GM12878 (cell line): ENCODE results near the gene BORCS8. TPM values are rescaled to one million over a fixed set of nuclear protein-coding genes. Genes with fewer than 3 reads are reported as not detected.
A peak's percentile ranks its signal among the peaks of the same experiment; 100 is the strongest.

Experiments used
- ATAC-seq: fragments of 200-7000 bp; cut with Tn5 transposase; 3 replicates; pipeline ENCODE4 v1.9.1; 2020; ENCODE audit warnings: mild to moderate bottlenecking, moderate library complexity
- BruUV-seq: library from RNA; stranded (reverse); fragments of 400-500 nt; replicated peaks from 2 replicates; lab custom pipeline; 2021; lab: Mats Ljungman, UMichigan
- CTCF ChIA-PET: fragments of 300-600 bp; sonication (Branson Sonifier 250); formaldehyde crosslinking; extraction: SDS; loops from one replicate; lab custom pipeline; 2021; ENCODE audit warnings: inconsistent platforms; lab: Yijun Ruan, JAX
- POLR2A ChIA-PET: fragments of 350-600 bp; formaldehyde crosslinking; extraction: SDS; loops from one replicate; lab custom pipeline; 2021; ENCODE audit warnings: inconsistent platforms; lab: Charles Lee
- RAD21 ChIA-PET: fragments of 300-600 bp; sonication (Branson Sonifier 250); formaldehyde crosslinking; loops from one replicate; lab custom pipeline; 2023; ENCODE audit warnings: antibody characterized with exemption; ENCODE audit not compliant: unreplicated experiment; lab: Charles Lee
- SMC1A ChIA-PET: fragments of 300-600 bp; sonication (Branson Sonifier 250); formaldehyde crosslinking; loops from one replicate; lab custom pipeline; 2023; ENCODE audit not compliant: unreplicated experiment, uncharacterized antibody; lab: Charles Lee
- DNase-seq: peaks from one replicate; pipeline ENCODE4 v3.0.0-alpha.2; 2011; ENCODE audit warnings: low read depth, low spot score
- FAIRE-seq: peaks from 3 replicates; lab custom pipeline; 2011; peaks lifted over from hg19 to GRCh38; lab: Jason Lieb, UNC
- H2AFZ ChIP-seq: 2 replicates; pipeline ENCODE4 v1.6.0; 2011; ENCODE audit warnings: low read depth, low read length, control low read depth; ENCODE audit not compliant: control insufficient read depth
- H3K27ac ChIP-seq: 2 replicates; pipeline ENCODE4 v1.5.1; 2011; ENCODE audit warnings: control low read depth; ENCODE audit not compliant: control insufficient read depth, insufficient read depth
- H3K27me3 ChIP-seq, 2 experiments: replicated peaks in 1 of 2; 2 replicates each; pipeline versions ENCODE4 v1.6.0 to v1.6.1; 2011; ENCODE audit warnings: low read length in 1 of 2; ENCODE audit not compliant: control insufficient read depth in 2 of 2, insufficient read depth in 2 of 2
- H3K36me3 ChIP-seq, 2 experiments: 2 replicates each; pipeline ENCODE4 v1.5.1; 2011; ENCODE audit warnings: low read length in 1 of 2; ENCODE audit not compliant: control insufficient read depth in 2 of 2, insufficient read depth in 2 of 2
- H3K4me1 ChIP-seq: 2 replicates; pipeline ENCODE4 v1.6.1; 2011; ENCODE audit warnings: mild to moderate bottlenecking, low read length, moderate library complexity, mixed read lengths; ENCODE audit not compliant: control insufficient read depth, insufficient read depth
- H3K4me2 ChIP-seq: 2 replicates; pipeline ENCODE4 v1.6.0; 2011; ENCODE audit warnings: control low read depth; ENCODE audit not compliant: control insufficient read depth, insufficient read depth
- H3K4me3 ChIP-seq: fragments of 200-600 bp; sonication (generic); 2 replicates; pipeline ENCODE4 v1.5.1; 2016
- H3K79me2 ChIP-seq: 2 replicates; pipeline ENCODE4 v1.6.0; 2011; ENCODE audit warnings: low read length; ENCODE audit not compliant: control insufficient read depth, insufficient read depth
- H3K9ac ChIP-seq: 2 replicates; pipeline ENCODE4 v1.8.0; 2011; ENCODE audit warnings: low read length, control low read depth, mixed read lengths; ENCODE audit not compliant: control insufficient read depth, insufficient read depth
- H3K9me3 ChIP-seq: replicated peaks from 3 replicates; pipeline ENCODE4 v1.5.1; 2011; ENCODE audit warnings: mild to moderate bottlenecking, low read length; ENCODE audit not compliant: control insufficient read depth, insufficient read depth
- H4K20me1 ChIP-seq: 2 replicates; pipeline ENCODE4 v1.6.0; 2011; ENCODE audit not compliant: control insufficient read depth, insufficient read depth
- BMI1 ChIP-seq: fragments of 450-650 bp; IDR thresholded peaks from 2 replicates; pipeline ENCODE4 v1.6.1; 2016; ENCODE audit warnings: mild to moderate bottlenecking, moderate library complexity, borderline replicate concordance
- EGR1 ChIP-seq, 2 experiments: IDR thresholded peaks; 1 replicate in 1 of 2; 2 replicates in 1 of 2; pipeline ENCODE4 v1.6.1; 2011 to 2012; ENCODE audit warnings: low read depth in 2 of 2, low read length in 2 of 2, borderline replicate concordance in 1 of 2, mild to moderate bottlenecking in 1 of 2, moderate library complexity in 1 of 2
- FOS ChIP-seq: IDR thresholded peaks from 3 replicates; pipeline ENCODE4 v1.6.1; 2011; ENCODE audit warnings: borderline replicate concordance; ENCODE audit not compliant: insufficient read length; ENCODE audit errors: extremely low read depth
- NFYA ChIP-seq: IDR thresholded peaks from 2 replicates; pipeline ENCODE4 v1.6.1; 2011; ENCODE audit warnings: low read depth, mild to moderate bottlenecking, low read length, improper control_type of control experiment, borderline replicate concordance
- RB1 ChIP-seq: fragments of 450-650 bp; formaldehyde crosslinking; IDR thresholded peaks from 2 replicates; pipeline ENCODE4 v1.6.1; 2017; ENCODE audit warnings: mild to moderate bottlenecking, borderline replicate concordance
- SMARCA5 ChIP-seq: fragments of 450-650 bp; IDR thresholded peaks from 2 replicates; pipeline ENCODE4 v1.6.1; 2017; ENCODE audit warnings: mild to moderate bottlenecking
- SP1 ChIP-seq: IDR thresholded peaks from one replicate; pipeline ENCODE4 v1.6.1; 2011; ENCODE audit warnings: low read depth, low read length
- SPI1 ChIP-seq: IDR thresholded peaks from 2 replicates; pipeline ENCODE4 v1.6.1; 2011; ENCODE audit warnings: low read depth, mild to moderate bottlenecking, low read length, moderate library complexity, borderline replicate concordance; ENCODE audit not compliant: insufficient read depth
- WGBS: methylation state at CpG from one replicate; pipeline ENCODE4 v1.1.6; 2016; ENCODE audit warnings: low lambda C conversion rate; ENCODE audit not compliant: insufficient replicate concordance, insufficient coverage; ENCODE audit errors: missing lambda C conversion rate; 5-methylcytosine and 5-hydroxymethylcytosine counted together
- in situ Hi-C: fragments of 300-500 bp; cut with MboI; formaldehyde crosslinking; loops from 9 replicates; pipeline ENCODE4 v1.14.3; 2018; ENCODE audit warnings: mixed read lengths
- intact Hi-C: fragments of 100-400 bp; cut with micrococcal nuclease; formaldehyde crosslinking; loops from one replicate; pipeline ENCODE4 v1.14.2; 2022; ENCODE audit not compliant: unreplicated experiment
- polyA plus RNA-seq, 11 experiments: library from polyadenylated mRNA; depleted of rRNA in 4 of 11; unstranded in 6 of 11; stranded (reverse) in 5 of 11; fragments of >200 nt; fragmentation: Nextera tagmentation in 4 of 11; fragmentation: Illumina TruSeq in 1 of 11; extraction: Ambion mirVana in 4 of 11; extraction: Trizol in 1 of 11; gene quantifications; 1 replicate in 1 of 11; 2 replicates in 10 of 11; pipeline versions ENCODE4 v1.2.1 to v1.2.3, GENCODE V29; 2011 to 2016; ENCODE audit warnings: inconsistent platforms in 2 of 11, missing spikeins in 2 of 11, low read depth in 1 of 11
- total RNA-seq, 4 experiments: library from RNA; depleted of rRNA in 3 of 4; stranded (reverse); fragments of >200 nt in 3 of 4; fragmentation: Illumina TruSeq in 1 of 4; extraction: Trizol in 1 of 4; gene quantifications; 2 replicates each; pipeline versions ENCODE4 v1.2.1 to v1.2.3, GENCODE V29; 2013 to 2021
- TF ChIP-seq, protein P1 (sequence below): IDR thresholded peaks from 2 replicates; pipeline ENCODE4 v1.6.1; 2012; ENCODE audit warnings: mild to moderate bottlenecking, low read depth, low read length
- TF ChIP-seq, protein P2 (sequence below): fragments of 450-650 bp; IDR thresholded peaks from 2 replicates; pipeline ENCODE4 v1.6.1; 2017; ENCODE audit warnings: borderline replicate concordance
- TF ChIP-seq, protein P3 (sequence below): fragments of 450-650 bp; conservative IDR thresholded peaks from 2 replicates; pipeline ENCODE4 v1.6.1; 2017; ENCODE audit warnings: mild to moderate bottlenecking, moderate library complexity
- TF ChIP-seq, protein P4 (sequence below), 3 experiments: IDR thresholded peaks in 2 of 3; conservative IDR thresholded peaks in 1 of 3; 2 replicates each; pipeline ENCODE4 v1.5.1; 2011; ENCODE audit warnings: low read depth in 3 of 3, low read length in 3 of 3, mild to moderate bottlenecking in 3 of 3, control low read depth in 2 of 3, moderate library complexity in 2 of 3, inconsistent platforms in 1 of 3, mixed read lengths in 1 of 3; ENCODE audit not compliant: control insufficient read depth in 2 of 3, insufficient read depth in 1 of 3; ENCODE audit errors: extremely low read depth in 1 of 3

Gene BORCS8
- total and polyA plus RNA-seq, 10 of the 15 experiments (the other 5 are each of a cell fraction or from before 2014, with no cell fraction given) = 3.7 to 40.3 (median 23.4) TPM

DNA sequence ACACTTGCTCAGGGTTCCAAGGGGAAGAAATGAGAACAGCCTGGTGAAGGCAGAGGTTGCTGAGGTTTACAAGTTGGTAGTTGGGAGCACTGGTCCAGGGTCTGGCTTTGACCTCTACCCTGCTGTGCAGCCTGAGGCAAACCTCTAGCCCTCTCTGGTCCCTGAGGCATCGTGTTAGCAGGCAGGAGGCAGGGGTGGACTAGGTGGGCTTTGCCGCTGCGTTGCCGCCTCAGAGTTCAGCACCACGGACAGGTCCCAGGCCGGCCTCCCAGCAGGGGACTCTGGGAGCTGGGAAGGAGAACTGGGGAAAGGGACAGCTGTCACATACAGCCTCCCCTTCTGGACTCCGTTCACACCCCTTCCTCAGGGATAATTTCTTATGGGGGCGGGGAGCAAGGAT is 22.9 kb upstream of the BORCS8 start:
- Histone ChIP-seq H3K4me3 (no peak overlapping the region), H2AFZ (no peak overlapping the region), H3K4me1 (peaks cover 10% of the 10 kb centered on the region; the same call in 1 of the 2 replicates), H3K79me2 (no peaks in the 10 kb centered on the region), H3K27me3 (peaks cover 0 to 2% of the 10 kb centered on the region in 2 experiments; a peak in 1 of 4 replicates), H3K27ac (no peak overlapping the region), H3K4me2 (no peak overlapping the region), H3K9ac (no peak overlapping the region), H3K9me3 (0 out of 3 replicates have a peak, but pooled peaks cover 2% of the 10 kb centered on the region), H4K20me1 (no peaks in the 10 kb centered on the region), H3K36me3 (no peaks in the 10 kb centered on the region)
- DNase-seq (no peak), ATAC-seq (peak; percentile 63), FAIRE-seq (no peak)
- 39% methylated on average over 8 of the region's 8 CpGs for WGBS
- POLR2A ChIA-PET = no interaction called here
- CTCF ChIA-PET = interaction anchor here (1.0 kb wide), 1 partner anchor 40 kb away, joined by 3 read pairs; no protein-coding TSS in a partner anchor
- in situ Hi-C loops = no loop called here
- RAD21 ChIA-PET = interaction anchor here (1.2 kb wide), 1 partner anchor 12 kb away, joined by 3 read pairs; the partner anchor contains the start of gene NR2C2AP
- intact Hi-C loops = no loop called here
- SMC1A ChIA-PET = no interaction called here
- BruUV-seq = no TSS peak
- no peak for TF ChIP-seq EGR1 (IDR thresholded peaks at IDR 0.05; ENCODE audit: borderline replicate concordance in 1 of 2, low read depth in 2 of 2, low read length in 2 of 2)
- no peak for TF ChIP-seq FOS
- TF ChIP-seq, protein P1, sequence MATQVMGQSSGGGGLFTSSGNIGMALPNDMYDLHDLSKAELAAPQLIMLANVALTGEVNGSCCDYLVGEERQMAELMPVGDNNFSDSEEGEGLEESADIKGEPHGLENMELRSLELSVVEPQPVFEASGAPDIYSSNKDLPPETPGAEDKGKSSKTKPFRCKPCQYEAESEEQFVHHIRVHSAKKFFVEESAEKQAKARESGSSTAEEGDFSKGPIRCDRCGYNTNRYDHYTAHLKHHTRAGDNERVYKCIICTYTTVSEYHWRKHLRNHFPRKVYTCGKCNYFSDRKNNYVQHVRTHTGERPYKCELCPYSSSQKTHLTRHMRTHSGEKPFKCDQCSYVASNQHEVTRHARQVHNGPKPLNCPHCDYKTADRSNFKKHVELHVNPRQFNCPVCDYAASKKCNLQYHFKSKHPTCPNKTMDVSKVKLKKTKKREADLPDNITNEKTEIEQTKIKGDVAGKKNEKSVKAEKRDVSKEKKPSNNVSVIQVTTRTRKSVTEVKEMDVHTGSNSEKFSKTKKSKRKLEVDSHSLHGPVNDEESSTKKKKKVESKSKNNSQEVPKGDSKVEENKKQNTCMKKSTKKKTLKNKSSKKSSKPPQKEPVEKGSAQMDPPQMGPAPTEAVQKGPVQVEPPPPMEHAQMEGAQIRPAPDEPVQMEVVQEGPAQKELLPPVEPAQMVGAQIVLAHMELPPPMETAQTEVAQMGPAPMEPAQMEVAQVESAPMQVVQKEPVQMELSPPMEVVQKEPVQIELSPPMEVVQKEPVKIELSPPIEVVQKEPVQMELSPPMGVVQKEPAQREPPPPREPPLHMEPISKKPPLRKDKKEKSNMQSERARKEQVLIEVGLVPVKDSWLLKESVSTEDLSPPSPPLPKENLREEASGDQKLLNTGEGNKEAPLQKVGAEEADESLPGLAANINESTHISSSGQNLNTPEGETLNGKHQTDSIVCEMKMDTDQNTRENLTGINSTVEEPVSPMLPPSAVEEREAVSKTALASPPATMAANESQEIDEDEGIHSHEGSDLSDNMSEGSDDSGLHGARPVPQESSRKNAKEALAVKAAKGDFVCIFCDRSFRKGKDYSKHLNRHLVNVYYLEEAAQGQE = peak; percentile 95
- no peak for TF ChIP-seq SP1
- TF ChIP-seq, protein P2, sequence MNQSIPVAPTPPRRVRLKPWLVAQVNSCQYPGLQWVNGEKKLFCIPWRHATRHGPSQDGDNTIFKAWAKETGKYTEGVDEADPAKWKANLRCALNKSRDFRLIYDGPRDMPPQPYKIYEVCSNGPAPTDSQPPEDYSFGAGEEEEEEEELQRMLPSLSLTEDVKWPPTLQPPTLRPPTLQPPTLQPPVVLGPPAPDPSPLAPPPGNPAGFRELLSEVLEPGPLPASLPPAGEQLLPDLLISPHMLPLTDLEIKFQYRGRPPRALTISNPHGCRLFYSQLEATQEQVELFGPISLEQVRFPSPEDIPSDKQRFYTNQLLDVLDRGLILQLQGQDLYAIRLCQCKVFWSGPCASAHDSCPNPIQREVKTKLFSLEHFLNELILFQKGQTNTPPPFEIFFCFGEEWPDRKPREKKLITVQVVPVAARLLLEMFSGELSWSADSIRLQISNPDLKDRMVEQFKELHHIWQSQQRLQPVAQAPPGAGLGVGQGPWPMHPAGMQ = no peak
- TF ChIP-seq, protein P3, sequence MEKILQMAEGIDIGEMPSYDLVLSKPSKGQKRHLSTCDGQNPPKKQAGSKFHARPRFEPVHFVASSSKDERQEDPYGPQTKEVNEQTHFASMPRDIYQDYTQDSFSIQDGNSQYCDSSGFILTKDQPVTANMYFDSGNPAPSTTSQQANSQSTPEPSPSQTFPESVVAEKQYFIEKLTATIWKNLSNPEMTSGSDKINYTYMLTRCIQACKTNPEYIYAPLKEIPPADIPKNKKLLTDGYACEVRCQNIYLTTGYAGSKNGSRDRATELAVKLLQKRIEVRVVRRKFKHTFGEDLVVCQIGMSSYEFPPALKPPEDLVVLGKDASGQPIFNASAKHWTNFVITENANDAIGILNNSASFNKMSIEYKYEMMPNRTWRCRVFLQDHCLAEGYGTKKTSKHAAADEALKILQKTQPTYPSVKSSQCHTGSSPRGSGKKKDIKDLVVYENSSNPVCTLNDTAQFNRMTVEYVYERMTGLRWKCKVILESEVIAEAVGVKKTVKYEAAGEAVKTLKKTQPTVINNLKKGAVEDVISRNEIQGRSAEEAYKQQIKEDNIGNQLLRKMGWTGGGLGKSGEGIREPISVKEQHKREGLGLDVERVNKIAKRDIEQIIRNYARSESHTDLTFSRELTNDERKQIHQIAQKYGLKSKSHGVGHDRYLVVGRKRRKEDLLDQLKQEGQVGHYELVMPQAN = no peak
- TF ChIP-seq, protein P4, sequence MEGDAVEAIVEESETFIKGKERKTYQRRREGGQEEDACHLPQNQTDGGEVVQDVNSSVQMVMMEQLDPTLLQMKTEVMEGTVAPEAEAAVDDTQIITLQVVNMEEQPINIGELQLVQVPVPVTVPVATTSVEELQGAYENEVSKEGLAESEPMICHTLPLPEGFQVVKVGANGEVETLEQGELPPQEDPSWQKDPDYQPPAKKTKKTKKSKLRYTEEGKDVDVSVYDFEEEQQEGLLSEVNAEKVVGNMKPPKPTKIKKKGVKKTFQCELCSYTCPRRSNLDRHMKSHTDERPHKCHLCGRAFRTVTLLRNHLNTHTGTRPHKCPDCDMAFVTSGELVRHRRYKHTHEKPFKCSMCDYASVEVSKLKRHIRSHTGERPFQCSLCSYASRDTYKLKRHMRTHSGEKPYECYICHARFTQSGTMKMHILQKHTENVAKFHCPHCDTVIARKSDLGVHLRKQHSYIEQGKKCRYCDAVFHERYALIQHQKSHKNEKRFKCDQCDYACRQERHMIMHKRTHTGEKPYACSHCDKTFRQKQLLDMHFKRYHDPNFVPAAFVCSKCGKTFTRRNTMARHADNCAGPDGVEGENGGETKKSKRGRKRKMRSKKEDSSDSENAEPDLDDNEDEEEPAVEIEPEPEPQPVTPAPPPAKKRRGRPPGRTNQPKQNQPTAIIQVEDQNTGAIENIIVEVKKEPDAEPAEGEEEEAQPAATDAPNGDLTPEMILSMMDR (IDR thresholded peaks at IDR 0.05 in 2 of 3, conservative IDR thresholded peaks at IDR 0.05 in 1 of 3; ENCODE audit: control insufficient read depth in 2 of 3, extremely low read depth in 1 of 3, insufficient read depth in 1 of 3, low read depth in 3 of 3, low read length in 3 of 3) = no peak
- TF ChIP-seq NFYA = no peak
- TF ChIP-seq SMARCA5 = 0 out of 2 replicates have a peak, but pooled peaks have one; percentile 31
- no peak for TF ChIP-seq RB1
- TF ChIP-seq BMI1 = no peak
- TF ChIP-seq SPI1 = no peak
